ENCODE results near the gene SMIM36. TPM values are rescaled to one million over a fixed set of nuclear protein-coding genes. Genes with fewer than 3 reads are reported as not detected.

Gene SMIM36
- total RNA-seq, 1 donor from 2014 or later: not detected

DNA sequence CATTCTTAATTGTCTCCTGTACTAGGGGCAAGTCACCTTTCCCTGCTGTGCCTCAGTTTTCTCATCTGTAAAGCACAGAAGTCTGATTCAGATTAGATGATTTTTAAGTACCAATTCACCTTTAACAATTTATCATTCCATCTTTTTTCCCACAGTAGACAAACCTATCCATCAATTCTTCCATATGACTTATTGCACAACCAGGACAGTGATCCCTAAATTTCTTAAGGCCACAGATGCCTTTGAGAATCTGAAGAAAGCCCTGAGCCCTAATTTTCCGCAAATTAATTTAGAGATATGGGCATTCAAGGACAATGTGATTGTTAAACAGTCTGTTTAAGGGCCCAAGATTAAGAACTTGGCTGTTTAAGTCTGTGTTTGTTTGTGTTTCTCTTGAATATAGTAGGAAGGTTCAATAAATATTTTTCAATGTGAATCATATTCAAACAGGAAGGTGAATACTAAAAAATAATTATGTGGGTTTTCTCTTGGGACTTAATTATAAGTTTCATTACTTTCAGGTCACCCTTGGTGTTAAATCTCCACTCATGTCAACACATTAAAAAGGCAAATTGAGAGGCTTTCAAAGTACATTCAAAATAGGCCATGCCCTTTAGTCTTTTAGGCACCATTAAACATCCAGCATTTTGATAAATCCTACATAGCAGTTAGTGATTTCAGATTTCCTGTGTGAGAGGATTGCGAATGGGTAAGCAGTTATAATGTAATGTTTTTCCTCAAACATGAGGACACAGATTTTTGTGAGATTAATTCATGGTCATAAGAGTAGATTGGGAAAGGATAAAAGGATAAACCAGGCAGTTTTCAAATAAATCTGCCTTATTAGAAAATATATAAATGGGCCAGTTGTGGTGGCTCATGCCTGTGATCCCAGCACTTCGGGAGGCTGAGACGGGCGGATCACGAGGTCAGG, 54.7 kb downstream of the SMIM36 start:
- ChIA-PET CTCF (interaction anchor here (1.6 kb wide), 1 partner anchor 10 kb away, joined by 3 read pairs; no protein-coding TSS in a partner anchor), POLR2A (no interaction called here)
- intact Hi-C loops (cut with micrococcal nuclease): no loop called here
- no peak overlapping the region for H3K4me3 Mint-ChIP-seq
- DNase-seq (no peak), ATAC-seq (ENCODE audit: low read depth) (no peak)
- no peaks in the 10 kb centered on the region for H3K36me3 Mint-ChIP-seq (ENCODE audit: low read depth)
- peaks cover 17% of the 10 kb centered on the region for H3K4me1 Mint-ChIP-seq
- TF ChIP-seq, protein P1, sequence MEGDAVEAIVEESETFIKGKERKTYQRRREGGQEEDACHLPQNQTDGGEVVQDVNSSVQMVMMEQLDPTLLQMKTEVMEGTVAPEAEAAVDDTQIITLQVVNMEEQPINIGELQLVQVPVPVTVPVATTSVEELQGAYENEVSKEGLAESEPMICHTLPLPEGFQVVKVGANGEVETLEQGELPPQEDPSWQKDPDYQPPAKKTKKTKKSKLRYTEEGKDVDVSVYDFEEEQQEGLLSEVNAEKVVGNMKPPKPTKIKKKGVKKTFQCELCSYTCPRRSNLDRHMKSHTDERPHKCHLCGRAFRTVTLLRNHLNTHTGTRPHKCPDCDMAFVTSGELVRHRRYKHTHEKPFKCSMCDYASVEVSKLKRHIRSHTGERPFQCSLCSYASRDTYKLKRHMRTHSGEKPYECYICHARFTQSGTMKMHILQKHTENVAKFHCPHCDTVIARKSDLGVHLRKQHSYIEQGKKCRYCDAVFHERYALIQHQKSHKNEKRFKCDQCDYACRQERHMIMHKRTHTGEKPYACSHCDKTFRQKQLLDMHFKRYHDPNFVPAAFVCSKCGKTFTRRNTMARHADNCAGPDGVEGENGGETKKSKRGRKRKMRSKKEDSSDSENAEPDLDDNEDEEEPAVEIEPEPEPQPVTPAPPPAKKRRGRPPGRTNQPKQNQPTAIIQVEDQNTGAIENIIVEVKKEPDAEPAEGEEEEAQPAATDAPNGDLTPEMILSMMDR (IDR thresholded peaks at IDR 0.05): no peak
- H3K9me3 Mint-ChIP-seq: no peaks in the 10 kb centered on the region
- no peak overlapping the region for H3K27ac Mint-ChIP-seq
- peaks cover 10% of the 10 kb centered on the region for H3K27me3 Mint-ChIP-seq

GRCh38 chr17:55454906-55455474, 56.3 kb downstream of the SMIM36 start:
- Mint-ChIP-seq H3K9me3 (no peaks in the 10 kb centered on the region), H3K27ac (no peak overlapping the region), H3K36me3 (ENCODE audit: low read depth) (no peaks in the 10 kb centered on the region), H3K27me3 (peaks cover 14% of the 10 kb centered on the region), H3K4me1 (peaks cover 17% of the 10 kb centered on the region), H3K4me3 (no peak overlapping the region)
- POLR2A ChIA-PET: no interaction called here
- TF ChIP-seq, protein P1 (IDR thresholded peaks at IDR 0.05): no peak
- DNase-seq: no peak
- CTCF ChIA-PET: no interaction called here
- no peak for ATAC-seq (ENCODE audit: low read depth)
- intact Hi-C loops (cut with micrococcal nuclease): no loop called here

DNA sequence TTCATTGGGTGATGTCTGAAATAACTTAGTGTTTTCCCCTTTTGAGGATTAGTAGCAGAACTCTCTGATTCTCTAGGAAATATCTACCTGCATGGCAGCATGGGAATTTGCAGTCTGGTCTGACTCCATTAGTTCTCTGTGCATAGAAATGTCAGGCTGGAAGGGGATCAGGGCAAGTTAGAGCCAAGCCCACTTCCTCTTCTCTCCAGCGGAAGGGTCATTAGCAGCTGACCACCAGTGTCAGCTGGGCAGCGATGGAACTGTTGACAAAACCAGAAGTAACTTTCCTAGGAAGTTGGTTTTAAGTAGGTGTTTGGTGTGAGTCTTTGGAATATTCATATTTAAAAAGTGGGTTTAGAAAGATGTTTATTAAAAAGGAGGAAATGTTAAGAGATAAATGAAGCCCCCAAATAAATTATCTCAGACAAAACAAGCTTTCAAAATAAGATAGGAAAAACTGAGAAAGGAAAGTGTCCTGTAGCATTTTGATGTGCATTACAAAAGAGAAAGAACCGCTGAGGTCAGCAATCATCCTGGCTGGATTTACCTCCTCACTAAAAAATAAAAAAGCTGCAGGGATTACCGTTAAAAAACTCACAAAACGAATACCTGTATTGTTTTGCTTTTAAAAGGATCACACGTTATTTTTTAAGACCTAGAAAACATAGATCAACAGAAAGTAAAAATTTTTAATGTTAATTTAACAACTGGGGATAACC, 57.3 kb downstream of the SMIM36 start:
- DNase-seq (no peak), ATAC-seq (ENCODE audit: low read depth) (no peak)
- Mint-ChIP-seq H3K36me3 (ENCODE audit: low read depth) (no peaks in the 10 kb centered on the region), H3K4me3 (no peak overlapping the region), H3K27me3 (peaks cover 13% of the 10 kb centered on the region), H3K9me3 (no peaks in the 10 kb centered on the region), H3K4me1 (peaks cover 12% of the 10 kb centered on the region), H3K27ac (no peak overlapping the region)
- POLR2A ChIA-PET: no interaction called here
- TF ChIP-seq, protein P1 (IDR thresholded peaks at IDR 0.05): no peak
- intact Hi-C loops (cut with micrococcal nuclease): no loop called here
- CTCF ChIA-PET: no interaction called here

DNA sequence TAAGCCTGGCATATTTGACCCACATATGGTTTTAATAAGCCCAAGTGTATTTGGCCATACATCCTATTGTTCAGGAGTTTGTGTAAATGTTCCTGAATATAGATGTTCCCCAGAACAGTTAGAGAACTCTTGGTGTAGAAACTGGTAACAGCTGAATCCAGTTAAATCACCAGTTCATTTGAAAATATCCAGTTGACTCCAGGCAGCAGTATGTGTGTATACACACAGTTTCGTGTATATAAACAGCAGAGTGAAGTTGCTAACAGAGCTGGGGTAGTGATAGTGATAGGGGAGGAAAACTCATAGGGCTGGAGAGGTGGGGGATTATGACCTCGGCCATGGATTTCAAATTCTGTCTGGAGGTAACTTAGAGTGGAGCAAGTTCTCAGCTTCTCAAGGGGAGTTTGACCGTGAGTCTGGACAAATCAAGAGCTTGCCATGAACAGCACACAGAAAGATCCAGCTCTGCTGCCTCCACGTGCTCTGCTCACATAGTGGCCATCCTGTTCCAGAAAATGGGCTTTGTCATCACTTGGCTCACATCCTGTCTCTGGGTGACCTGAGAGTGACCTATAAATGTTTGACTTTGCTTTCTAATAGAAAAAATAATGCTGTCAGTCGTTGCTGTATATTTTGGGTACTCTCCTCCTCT, 59.0 kb downstream of the SMIM36 start:
- Mint-ChIP-seq H3K27ac (no peak overlapping the region), H3K4me3 (no peak overlapping the region), H3K27me3 (peaks cover 12% of the 10 kb centered on the region), H3K36me3 (ENCODE audit: low read depth) (no peaks in the 10 kb centered on the region), H3K4me1 (peaks cover 3% of the 10 kb centered on the region), H3K9me3 (no peaks in the 10 kb centered on the region)
- ATAC-seq (ENCODE audit: low read depth): no peak
- CTCF ChIA-PET: interaction anchor here (0.9 kb wide), 1 partner anchor 69 kb away, joined by 3 read pairs; no protein-coding TSS in a partner anchor
- POLR2A ChIA-PET: no interaction called here
- TF ChIP-seq, protein P1 (IDR thresholded peaks at IDR 0.05): no peak
- DNase-seq: no peak
- intact Hi-C loops (cut with micrococcal nuclease): no loop called here

All from activated B cell treated with CpG ODN at 0.5 μM for 24 hours (primary cell).